Kidney epithelial cell (primary cell): Measurements from ENCODE around the gene SLX4IP. TPM values are rescaled to one million over a fixed set of nuclear protein-coding genes. Genes with fewer than 3 reads are reported as not detected.

Source experiments
- DNase-seq: peaks from one replicate; pipeline ENCODE4 v3.0.0-alpha.2; 2010; ENCODE audit warnings: low read depth
- H3K27me3 ChIP-seq: 2 replicates; pipeline ENCODE4 v1.6.0; 2011; ENCODE audit warnings: low read length; ENCODE audit not compliant: control insufficient read depth, insufficient read depth
- H3K36me3 ChIP-seq: 2 replicates; pipeline ENCODE4 v1.5.1; 2011; ENCODE audit warnings: low read length; ENCODE audit not compliant: control insufficient read depth, insufficient read depth
- H3K4me3 ChIP-seq: 2 replicates; pipeline ENCODE4 v1.5.1; 2011; ENCODE audit warnings: low read depth, mild to moderate bottlenecking, control low read depth, low read length
- CTCF ChIP-seq: IDR thresholded peaks from 2 replicates; pipeline ENCODE4 v1.5.1; 2011; ENCODE audit warnings: mild to moderate bottlenecking, moderate library complexity, low read length, control low read depth, inconsistent platforms; ENCODE audit not compliant: insufficient read depth, poor library complexity, severe bottlenecking
- total RNA-seq: library from RNA; depleted of rRNA; stranded (reverse); fragments of >200 nt; gene quantifications from 2 replicates; pipeline ENCODE4 v1.2.3, GENCODE V29; 2015

Gene SLX4IP
- total RNA-seq, 1 donor from 2014 or later, result 5.8 TPM

- TF ChIP-seq CTCF, result no peak
- Histone ChIP-seq H3K36me3 (no peaks in the 10 kb centered on the region), H3K27me3 (no peaks in the 10 kb centered on the region), H3K4me3 (peak overlapping the region; percentile 74)
- DNase-seq, result no peak
Observed at GRCh38 chr20:10675450-10675848, 240.3 kb downstream of the SLX4IP start.

- H3K4me3 ChIP-seq, result no peak overlapping the region
Observed at GRCh38 chr20:10676518-10676917, 241.4 kb downstream of the SLX4IP start.

More at GRCh38 chr20:10676518-10676917, 241.4 kb downstream of the SLX4IP start:
- TF ChIP-seq CTCF, result no peak
- Histone ChIP-seq H3K36me3 (no peaks in the 10 kb centered on the region), H3K27me3 (no peaks in the 10 kb centered on the region)
- no peak for DNase-seq

Other genes starting within 250 kb of the SLX4IP start
- gene SNAP25, start 216.5 kb upstream of the SLX4IP start, total RNA-seq, result 0.62 and 1.0 TPM in 2 replicates
- gene MKKS, start 1.1 kb upstream of the SLX4IP start, total RNA-seq, result 16.8 and 19.2 TPM in 2 replicates
- gene JAG1, start 238.7 kb downstream of the SLX4IP start, total RNA-seq, result 132 and 150 TPM in 2 replicates